Ureter (tissue), 1 donor: ENCODE data around the gene AQP9. TPM values are rescaled to one million over a fixed set of nuclear protein-coding genes. Genes with fewer than 3 reads are reported as not detected.

ENCODE experiments used
- DNase-seq: peaks from one replicate; pipeline ENCODE4 v3.0.0-alpha.2; 2020; ENCODE audit warnings: low spot score
- total RNA-seq: library from RNA; stranded (reverse); gene quantifications from one replicate; pipeline ENCODE4 v1.2.4, GENCODE V29; 2023
- donor health status: DM: yes; HTN: yes; CAD: no.

The AQP9 gene
- total RNA-seq, 1 donor from 2014 or later = 0.49 TPM

GRCh38 chr15:58227706-58228543 lies 89.7 kb downstream of the AQP9 start:
- peak; percentile 65 for DNase-seq

- no peak for DNase-seq
These were observed 90.5 kb downstream of the AQP9 start for GRCh38 chr15:58228718-58229117.

- DNase-seq = no peak
These were observed 91.2 kb downstream of the AQP9 start for GRCh38 chr15:58229297-58229768.

- no peak for DNase-seq
These were observed 94.3 kb downstream of the AQP9 start for GRCh38 chr15:58232281-58233065.

GRCh38 chr15:58233341-58233740 lies 95.2 kb downstream of the AQP9 start:
- no peak for DNase-seq

Other genes with a start within 250 kb of the AQP9 start
- 72.7 TPM for gene ALDH1A2, start 72.7 kb upstream of the AQP9 start, total RNA-seq